ENCODE data around the gene NKX3-2.
A peak's percentile ranks its signal among the peaks of the same experiment; 100 is the strongest.

The NKX3-2 gene

GRCh38 chr4:13544606-13545393, 492 bp upstream of the NKX3-2 start:
- peak; percentile 75 for DNase-seq

- DNase-seq: no peak
Measured at GRCh38 chr4:13543032-13543838, 1.1 kb downstream of the NKX3-2 start.

- DNase-seq: no peak
Measured at GRCh38 chr4:13542577-13543031, 1.7 kb downstream of the NKX3-2 start.

- no peak for DNase-seq
Measured at GRCh38 chr4:13541720-13542576, 2.4 kb downstream of the NKX3-2 start.

GRCh38 chr4:13541176-13541604, 3.1 kb downstream of the NKX3-2 start:
- DNase-seq: no peak

- no peak for DNase-seq
Measured at GRCh38 chr4:13540446-13541175, 3.7 kb downstream of the NKX3-2 start.

GRCh38 chr4:13539619-13540445, 4.5 kb downstream of the NKX3-2 start:
- no peak for DNase-seq

- no peak for DNase-seq
Measured at GRCh38 chr4:13539047-13539618, 5.2 kb downstream of the NKX3-2 start.

- DNase-seq: no peak
Measured at GRCh38 chr4:13538427-13538973, 5.8 kb downstream of the NKX3-2 start.

GRCh38 chr4:13537832-13538177, 6.5 kb downstream of the NKX3-2 start:
- no peak for DNase-seq

GRCh38 chr4:13537011-13537831, 7.1 kb downstream of the NKX3-2 start:
- DNase-seq: no peak

- DNase-seq: no peak
Measured at GRCh38 chr4:13536607-13537006, 7.7 kb downstream of the NKX3-2 start.

GRCh38 chr4:13535708-13536361, 8.5 kb downstream of the NKX3-2 start:
- DNase-seq: no peak

- DNase-seq: no peak
Measured at GRCh38 chr4:13535118-13535517, 9.2 kb downstream of the NKX3-2 start.

GRCh38 chr4:13534344-13535063, 9.8 kb downstream of the NKX3-2 start:
- no peak for DNase-seq

- no peak for DNase-seq
Measured at GRCh38 chr4:13533670-13534343, 10.5 kb downstream of the NKX3-2 start.

GRCh38 chr4:13531625-13531998, 12.7 kb downstream of the NKX3-2 start:
- DNase-seq: no peak

Data from fibroblast of skin of back (primary cell).